SH-SY5Y (cell line): ENCODE results near the gene CUL7.
A peak's percentile ranks its signal among the peaks of the same experiment; 100 is the strongest.

ENCODE experiments used
- GATA2 ChIP-seq: IDR thresholded peaks from 2 replicates; pipeline ENCODE4 v1.6.1; 2011; ENCODE audit warnings: mild to moderate bottlenecking, low read depth, low read length
- GATA3 ChIP-seq: IDR thresholded peaks from 2 replicates; pipeline ENCODE4 v1.6.1; 2011; ENCODE audit warnings: low read depth, mild to moderate bottlenecking, low read length, moderate library complexity

DNA sequence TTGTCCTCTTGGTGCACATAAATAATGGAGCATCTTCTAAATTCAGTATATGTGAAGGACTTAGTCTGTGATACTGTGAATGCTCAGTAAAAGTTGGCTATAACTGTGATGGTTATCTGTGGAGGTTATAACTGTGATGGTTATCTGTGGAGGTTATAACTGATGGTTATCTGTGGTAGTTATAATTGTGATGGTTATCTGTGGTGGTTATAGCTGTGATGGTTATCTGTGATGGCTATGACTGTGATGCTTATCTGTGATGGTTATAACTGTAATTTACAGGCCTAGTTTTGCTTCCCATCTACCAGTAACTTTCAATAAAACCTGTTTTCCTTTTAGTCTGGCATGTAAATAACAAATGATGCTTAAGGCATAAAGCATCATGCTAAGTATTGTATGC is 39.0 kb upstream of the CUL7 start:
- peak; percentile 90 for TF ChIP-seq GATA3
- TF ChIP-seq GATA2: peak; percentile 52; the same call in 1 of the 2 replicates
